H1 (cell line): ENCODE data around the gene EBF3. TPM values are rescaled to one million over a fixed set of nuclear protein-coding genes. Genes with fewer than 3 reads are reported as not detected.

Experiments
- CTCF ChIA-PET: fragments of 300-600 bp; sonication (Branson Sonifier 250); formaldehyde crosslinking; loops from one replicate; lab custom pipeline; 2021; ENCODE audit not compliant: partially characterized antibody; lab: Charles Lee
- POLR2A ChIA-PET: fragments of 300-600 bp; sonication (Branson Sonifier 250); formaldehyde crosslinking; loops from one replicate; lab custom pipeline; 2021; ENCODE audit warnings: inconsistent platforms; ENCODE audit not compliant: partially characterized antibody; lab: Charles Lee
- DNase-seq, 2 experiments: peaks; one replicate each; pipeline versions ENCODE4 v3.0.0 to v3.0.0-alpha.2; 2010 to 2022; ENCODE audit warnings: low spot score in 2 of 2, low read depth in 1 of 2, mixed read lengths in 1 of 2
- FAIRE-seq: peaks from 2 replicates; lab custom pipeline; 2011; peaks lifted over from hg19 to GRCh38; lab: Jason Lieb, UNC
- H2AFZ ChIP-seq: 2 replicates; pipeline ENCODE4 v1.8.1; 2012; ENCODE audit warnings: low read length, inconsistent platforms
- H2AK5ac ChIP-seq: 2 replicates; pipeline ENCODE4 v1.6.1; 2013; ENCODE audit warnings: low read depth, low read length
- H2BK120ac ChIP-seq: replicated peaks from 2 replicates; pipeline ENCODE3; 2013; ENCODE audit warnings: low read depth, low read length, inconsistent platforms
- H2BK12ac ChIP-seq: 2 replicates; pipeline ENCODE4 v1.6.1; 2013; ENCODE audit warnings: low read depth, low read length
- H2BK15ac ChIP-seq: 2 replicates; pipeline ENCODE4 v1.6.1; 2013; ENCODE audit warnings: low read length
- H2BK20ac ChIP-seq: 2 replicates; pipeline ENCODE4 v1.6.1; 2013; ENCODE audit warnings: low read length
- H2BK5ac ChIP-seq: 2 replicates; pipeline ENCODE4 v1.6.1; 2013; ENCODE audit warnings: low read depth, low read length
- H3K14ac ChIP-seq: 2 replicates; pipeline ENCODE4 v1.6.1; 2013; ENCODE audit warnings: inconsistent platforms; ENCODE audit not compliant: insufficient read length
- H3K18ac ChIP-seq: 2 replicates; pipeline ENCODE4 v1.6.1; 2013; ENCODE audit warnings: low read length; ENCODE audit errors: extremely low read depth
- H3K23ac ChIP-seq: 2 replicates; pipeline ENCODE4 v1.6.1; 2013; ENCODE audit warnings: inconsistent platforms; ENCODE audit not compliant: insufficient read length
- H3K23me2 ChIP-seq: 2 replicates; pipeline ENCODE4 v1.6.1; 2013; ENCODE audit warnings: low read depth, low read length
- H3K27ac ChIP-seq: 2 replicates; pipeline ENCODE4 v1.6.1; 2011; ENCODE audit warnings: low read depth, low read length, inconsistent platforms
- H3K27me3 ChIP-seq, 4 experiments: replicated peaks in 1 of 4; 1 replicate in 1 of 4; 2 replicates in 3 of 4; pipeline versions ENCODE4 v1.6.1 to v1.8.1; 2011 to 2013; ENCODE audit warnings: low read length in 3 of 4, mild to moderate bottlenecking in 3 of 4, inconsistent platforms in 2 of 4, mixed read lengths in 2 of 4, moderate library complexity in 1 of 4; ENCODE audit not compliant: control insufficient read depth in 3 of 4, insufficient read depth in 3 of 4; ENCODE audit errors: extremely low read depth in 1 of 4
- H3K36me3 ChIP-seq, 4 experiments: 2 replicates each; pipeline versions ENCODE4 v1.6.1 to v1.8.1; 2011 to 2013; ENCODE audit warnings: mild to moderate bottlenecking in 4 of 4, low read length in 3 of 4, moderate library complexity in 2 of 4, control low read depth in 1 of 4, inconsistent platforms in 1 of 4; ENCODE audit not compliant: insufficient read depth in 4 of 4, control insufficient read depth in 2 of 4
- H3K4ac ChIP-seq: replicated peaks from 2 replicates; pipeline ENCODE3; 2013; ENCODE audit warnings: low read length, low read depth, mixed read lengths, inconsistent platforms; ENCODE audit not compliant: insufficient read length
- H3K4me1 ChIP-seq, 4 experiments: replicated peaks in 1 of 4; 1 replicate in 1 of 4; 2 replicates in 3 of 4; pipeline versions ENCODE4 v1.6.1 to v1.8.1; 2011 to 2013; ENCODE audit warnings: low read length in 3 of 4, inconsistent platforms in 2 of 4, mixed read lengths in 1 of 4; ENCODE audit not compliant: insufficient read depth in 4 of 4, control insufficient read depth in 3 of 4
- H3K4me2 ChIP-seq, 2 experiments: 2 replicates each; pipeline versions ENCODE4 v1.6.1 to v1.8.1; 2011 to 2013; ENCODE audit warnings: low read depth in 2 of 2, low read length in 2 of 2, control low read depth in 1 of 2, inconsistent platforms in 1 of 2, mild to moderate bottlenecking in 1 of 2; ENCODE audit not compliant: insufficient read depth in 1 of 2
- H3K4me3 ChIP-seq, 4 experiments: fragments of 200-600, 300-600 bp in 1 of 4; sonication (generic), shearing (Covaris generic), sonication (Bioruptor Twin) in 1 of 4; 2 replicates each; pipeline versions ENCODE4 v1.5.1 to v1.8.1; 2011 to 2016; ENCODE audit warnings: low read length in 4 of 4, low read depth in 3 of 4, control low read depth in 2 of 4, inconsistent platforms in 2 of 4, mild to moderate bottlenecking in 2 of 4, mixed read lengths in 1 of 4, moderate library complexity in 1 of 4; ENCODE audit not compliant: insufficient read depth in 2 of 4; ENCODE audit errors: extremely low read depth in 1 of 4
- H3K56ac ChIP-seq: replicated peaks from 2 replicates; pipeline ENCODE3; 2013; ENCODE audit warnings: low read depth, mild to moderate bottlenecking, mixed read lengths, low read length, inconsistent platforms; ENCODE audit not compliant: insufficient read length
- H3K79me1 ChIP-seq: 2 replicates; pipeline ENCODE4 v1.6.1; 2013; ENCODE audit warnings: low read depth, low read length, control low read depth
- H3K79me2 ChIP-seq, 2 experiments: 2 replicates each; pipeline versions ENCODE4 v1.6.1 to v1.8.1; 2012 to 2013; ENCODE audit warnings: low read length in 2 of 2, mild to moderate bottlenecking in 2 of 2, inconsistent platforms in 1 of 2; ENCODE audit not compliant: insufficient read depth in 2 of 2, control insufficient read depth in 1 of 2
- H3K9ac ChIP-seq, 4 experiments: replicated peaks in 1 of 4; 1 replicate in 1 of 4; 2 replicates in 3 of 4; pipeline versions ENCODE4 v1.6.1 to v1.8.1; 2011 to 2013; ENCODE audit warnings: low read depth in 3 of 4, low read length in 3 of 4, control low read depth in 2 of 4, mild to moderate bottlenecking in 2 of 4, moderate library complexity in 2 of 4, inconsistent platforms in 1 of 4; ENCODE audit errors: extremely low read depth in 1 of 4
- H3K9me3 ChIP-seq, 2 experiments: 2 replicates each; pipeline versions ENCODE4 v1.6.1 to v1.8.1; 2012 to 2013; ENCODE audit warnings: mild to moderate bottlenecking in 2 of 2, moderate library complexity in 2 of 2, control low read depth in 1 of 2, inconsistent platforms in 1 of 2, low read depth in 1 of 2, low read length in 1 of 2, mixed read lengths in 1 of 2; ENCODE audit not compliant: insufficient read depth in 2 of 2
- H4K20me1 ChIP-seq, 2 experiments: replicated peaks in 1 of 2; 2 replicates each; pipeline versions ENCODE3 to v1.8.1; 2011 to 2013; ENCODE audit warnings: inconsistent platforms in 2 of 2, low read length in 2 of 2, mild to moderate bottlenecking in 1 of 2; ENCODE audit not compliant: insufficient read depth in 2 of 2, control insufficient read depth in 1 of 2
- H4K5ac ChIP-seq: 2 replicates; pipeline ENCODE4 v1.6.1; 2013; ENCODE audit warnings: low read length, low read depth, mixed read lengths, inconsistent platforms; ENCODE audit not compliant: insufficient read length
- H4K8ac ChIP-seq: 2 replicates; pipeline ENCODE4 v1.8.0; 2013; ENCODE audit warnings: mild to moderate bottlenecking, moderate library complexity, low read length, inconsistent platforms; ENCODE audit not compliant: insufficient read depth; ENCODE audit errors: extremely low read depth
- H4K91ac ChIP-seq: replicated peaks from 2 replicates; pipeline ENCODE3; 2013; ENCODE audit warnings: low read length, mixed read lengths, inconsistent platforms; ENCODE audit not compliant: insufficient read length
- JUND ChIP-seq: IDR thresholded peaks from 2 replicates; pipeline ENCODE4 v1.6.1; 2011; ENCODE audit warnings: mild to moderate bottlenecking, improper control_type of control experiment, low read length
- MAFK ChIP-seq: IDR thresholded peaks from 2 replicates; pipeline ENCODE4 v1.6.1; 2012; ENCODE audit warnings: low read depth, mild to moderate bottlenecking, improper control_type of control experiment, low read length
- NANOG ChIP-seq: IDR thresholded peaks from 2 replicates; pipeline ENCODE4 v1.6.1; 2011; ENCODE audit warnings: low read length, low read depth, mild to moderate bottlenecking, inconsistent platforms; ENCODE audit not compliant: insufficient read depth, poor library complexity, severe bottlenecking
- SIN3A ChIP-seq, 2 experiments: IDR thresholded peaks in 1 of 2; conservative IDR thresholded peaks in 1 of 2; 2 replicates each; pipeline ENCODE4 v1.6.1; 2011 to 2012; ENCODE audit warnings: low read length in 2 of 2, improper control_type of control experiment in 1 of 2, low read depth in 1 of 2, mild to moderate bottlenecking in 1 of 2
- SIRT6 ChIP-seq: IDR thresholded peaks from one replicate; pipeline ENCODE4 v1.7.1; 2012; ENCODE audit warnings: low read length, inconsistent platforms
- SIX5 ChIP-seq: IDR thresholded peaks from 2 replicates; pipeline ENCODE4 v1.6.1; 2011; ENCODE audit warnings: mild to moderate bottlenecking, low read depth, low read length
- SP1 ChIP-seq: IDR thresholded peaks from 2 replicates; pipeline ENCODE4 v1.6.1; 2011; ENCODE audit warnings: low read depth, low read length
- TCF12 ChIP-seq: IDR thresholded peaks from 2 replicates; pipeline ENCODE4 v1.6.1; 2011; ENCODE audit warnings: low read depth, mild to moderate bottlenecking, low read length
- WGBS, 2 experiments: shearing (Covaris generic) in 1 of 2; methylation state at CpG; one replicate each; pipeline versions ENCODE4 v1.1.6 to v1.1.7; 2013 to 2015; ENCODE audit warnings: low lambda C conversion rate in 2 of 2, mixed read lengths in 2 of 2, inconsistent platforms in 1 of 2, low coverage in 1 of 2, missing lambda C conversion rate in 1 of 2; ENCODE audit not compliant: insufficient replicate concordance in 2 of 2, insufficient coverage in 1 of 2, insufficient read length in 1 of 2; ENCODE audit errors: extremely low coverage in 1 of 2, missing lambda C conversion rate in 1 of 2; 5-methylcytosine and 5-hydroxymethylcytosine counted together
- polyA plus RNA-seq, 7 experiments: library from polyadenylated mRNA; depleted of rRNA in 3 of 7; stranded (reverse) in 5 of 7; unstranded in 2 of 7; fragments of >200 nt in 5 of 7; fragments of 200-250 nt in 2 of 7; gene quantifications; 1 replicate in 5 of 7; 2 replicates in 1 of 7; 4 replicates in 1 of 7; pipeline versions ENCODE4 v1.2.1 to v1.2.3, GENCODE V29; 2011 to 2013; ENCODE audit warnings: missing spikeins in 2 of 7, mixed read lengths in 2 of 7
- total RNA-seq: library from RNA; stranded (reverse); fragmentation: NEBNext Ultra II Directional; extraction: Animal tissue kit (Norgen Biotek cat#: 25700); gene quantifications from 2 replicates; pipeline ENCODE4 v1.2.1, GENCODE V29; 2021

EBF3 gene
- total and polyA plus RNA-seq, 2 of the 8 experiments (the other 6 are each of a cell fraction or from before 2014, with no cell fraction given): 0.08 to 0.26 TPM

DNA sequence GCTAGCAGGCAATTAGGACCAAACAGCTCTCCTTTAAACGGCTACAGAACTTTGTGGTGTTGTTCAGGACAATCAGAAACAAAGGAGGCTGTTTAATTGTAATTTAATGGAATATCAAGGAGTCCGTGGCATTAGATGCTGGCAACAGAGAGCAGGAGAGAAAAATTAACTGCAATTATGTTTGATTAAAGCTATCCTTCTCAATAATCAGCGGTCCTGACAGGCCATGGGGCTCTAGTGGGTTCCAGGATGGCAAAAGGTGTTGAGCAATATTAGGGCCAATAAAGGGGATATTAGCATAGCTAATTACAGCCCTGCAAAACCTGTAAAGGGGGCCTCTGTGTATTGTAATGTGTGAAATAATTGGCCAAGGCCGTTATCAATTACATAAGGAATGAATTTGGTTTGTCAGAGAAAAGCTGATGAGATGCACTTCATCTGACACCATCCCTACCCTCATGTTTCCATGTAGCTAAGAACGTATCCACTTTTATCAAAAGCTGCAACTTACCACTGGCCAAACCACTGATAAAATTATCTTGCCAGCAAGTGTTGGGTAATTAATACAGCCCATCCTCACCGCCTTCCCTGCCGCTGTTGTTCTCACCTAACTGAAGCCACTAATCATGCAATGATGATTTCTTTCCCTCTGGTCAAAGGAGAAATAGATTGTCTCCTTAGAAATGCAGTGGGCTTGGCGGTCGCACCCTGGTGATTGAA is 81.6 kb downstream of the EBF3 start:
- Histone ChIP-seq H3K9ac (no peak overlapping the region), H3K27ac (no peak overlapping the region), H3K36me3 (no peaks in the 10 kb centered on the region), H3K27me3 (no peaks in the 10 kb centered on the region), H3K4me2 (no peak overlapping the region), H4K91ac (no peak overlapping the region), H2AK5ac (no peak overlapping the region), H2BK120ac (no peak overlapping the region), H3K23me2 (no peaks in the 10 kb centered on the region), H4K20me1 (peaks cover 0 to 4% of the 10 kb centered on the region in 2 experiments), H3K18ac (no peak overlapping the region), H2AFZ (no peak overlapping the region), H4K5ac (no peak overlapping the region), H3K56ac (no peak overlapping the region), H2BK15ac (no peak overlapping the region), H3K4me3 (no peak overlapping the region), H2BK20ac (no peak overlapping the region), H3K4ac (no peak overlapping the region), H3K14ac (no peak overlapping the region), H2BK12ac (no peak overlapping the region), H3K79me1 (no peaks in the 10 kb centered on the region), H3K23ac (no peak overlapping the region), H3K79me2 (no peaks in the 10 kb centered on the region), H2BK5ac (no peak overlapping the region), H4K8ac (no peak overlapping the region), H3K9me3 (no peaks in the 10 kb centered on the region), H3K4me1 (no peaks in the 10 kb centered on the region; a peak in 1 of 7 replicates)
- DNase-seq (no peak), FAIRE-seq (no peak)
- WGBS, 2 experiments: 75% methylated on average over 9 of the region's 9 CpGs; no CpG with 5 or more reads in 1 of the 2 experiments
- ChIA-PET CTCF (interaction anchor here (1.0 to 16.4 kb wide), 6 partner anchors 9 to 75 kb away, joined by 4 to 131 read pairs (median 5); no protein-coding TSS in a partner anchor), POLR2A (no interaction called here)
- no peak for TF ChIP-seq JUND
- no peak for TF ChIP-seq NANOG
- no peak for TF ChIP-seq SIN3A (conservative IDR thresholded peaks at IDR 0.05 in 1 of 2, IDR thresholded peaks at IDR 0.05 in 1 of 2; ENCODE audit: low read depth in 1 of 2, low read length in 2 of 2)
- TF ChIP-seq SIRT6: no peak
- TF ChIP-seq TCF12: no peak
- no peak for TF ChIP-seq SP1
- no peak for TF ChIP-seq SIX5
- TF ChIP-seq MAFK: no peak
